ENCODE data around the gene PPAT.
"Not testable (repeated sequence)": the region's sequence is repeated elsewhere in the genome, so short reads cannot be mapped to it uniquely, and the experiment has no call there.

PPAT gene

DNA sequence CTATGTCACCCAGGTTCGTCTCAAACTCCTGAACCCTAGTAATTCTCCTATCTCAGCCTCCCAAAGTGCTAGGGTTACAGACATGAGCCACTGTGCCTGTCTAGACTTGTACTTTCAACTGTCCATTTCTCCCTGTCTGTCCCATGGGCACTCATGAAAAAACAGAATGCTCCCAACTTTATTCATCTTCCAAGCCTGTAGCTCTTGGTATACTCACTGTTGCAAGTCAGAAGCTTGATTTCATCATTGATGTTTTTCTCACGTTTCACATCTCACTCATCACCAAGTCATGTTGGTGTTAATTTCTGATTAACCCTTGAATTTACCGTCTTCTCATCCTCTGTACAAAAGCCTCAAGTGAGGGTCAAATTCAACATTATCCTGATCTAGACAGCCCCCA lies 24.7 kb upstream of the PPAT start:
- peak; percentile 45 for DNase-seq (ENCODE audit: low read depth)
- TF ChIP-seq, protein P1, sequence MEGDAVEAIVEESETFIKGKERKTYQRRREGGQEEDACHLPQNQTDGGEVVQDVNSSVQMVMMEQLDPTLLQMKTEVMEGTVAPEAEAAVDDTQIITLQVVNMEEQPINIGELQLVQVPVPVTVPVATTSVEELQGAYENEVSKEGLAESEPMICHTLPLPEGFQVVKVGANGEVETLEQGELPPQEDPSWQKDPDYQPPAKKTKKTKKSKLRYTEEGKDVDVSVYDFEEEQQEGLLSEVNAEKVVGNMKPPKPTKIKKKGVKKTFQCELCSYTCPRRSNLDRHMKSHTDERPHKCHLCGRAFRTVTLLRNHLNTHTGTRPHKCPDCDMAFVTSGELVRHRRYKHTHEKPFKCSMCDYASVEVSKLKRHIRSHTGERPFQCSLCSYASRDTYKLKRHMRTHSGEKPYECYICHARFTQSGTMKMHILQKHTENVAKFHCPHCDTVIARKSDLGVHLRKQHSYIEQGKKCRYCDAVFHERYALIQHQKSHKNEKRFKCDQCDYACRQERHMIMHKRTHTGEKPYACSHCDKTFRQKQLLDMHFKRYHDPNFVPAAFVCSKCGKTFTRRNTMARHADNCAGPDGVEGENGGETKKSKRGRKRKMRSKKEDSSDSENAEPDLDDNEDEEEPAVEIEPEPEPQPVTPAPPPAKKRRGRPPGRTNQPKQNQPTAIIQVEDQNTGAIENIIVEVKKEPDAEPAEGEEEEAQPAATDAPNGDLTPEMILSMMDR (conservative IDR thresholded peaks at IDR 0.05; ENCODE audit: low read length), result no peak
- no peak overlapping the region for H3K4me3 ChIP-seq (ENCODE audit: low read length)

GRCh38 chr4:56450342-56450741 lies 14.9 kb upstream of the PPAT start:
- no peak overlapping the region for H3K4me3 ChIP-seq (ENCODE audit: low read length)
- TF ChIP-seq, protein P1 (conservative IDR thresholded peaks at IDR 0.05; ENCODE audit: low read length), result no peak
- no peak for DNase-seq (ENCODE audit: low read depth)

DNA sequence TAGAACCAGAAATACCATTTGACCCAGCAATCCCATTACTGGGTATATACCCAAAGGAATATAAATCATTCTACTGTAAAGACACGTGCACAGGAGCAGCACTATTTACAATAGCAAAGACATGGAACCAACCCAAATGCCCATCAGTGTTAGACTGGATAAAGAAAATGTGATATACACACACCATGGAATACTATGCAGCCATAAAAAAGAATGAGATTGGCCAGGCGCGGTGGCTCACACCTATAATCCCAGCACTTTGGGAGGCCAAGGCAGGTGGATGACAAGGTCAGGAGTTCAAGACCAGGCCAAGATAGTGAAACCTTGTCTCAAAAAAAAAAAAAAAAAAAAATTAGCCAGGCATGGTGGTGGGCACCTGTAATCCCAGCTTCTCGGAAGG lies 14.1 kb upstream of the PPAT start:
- H3K4me3 ChIP-seq (ENCODE audit: low read length); DNase-seq (ENCODE audit: low read depth): not testable (repeated sequence)

DNA sequence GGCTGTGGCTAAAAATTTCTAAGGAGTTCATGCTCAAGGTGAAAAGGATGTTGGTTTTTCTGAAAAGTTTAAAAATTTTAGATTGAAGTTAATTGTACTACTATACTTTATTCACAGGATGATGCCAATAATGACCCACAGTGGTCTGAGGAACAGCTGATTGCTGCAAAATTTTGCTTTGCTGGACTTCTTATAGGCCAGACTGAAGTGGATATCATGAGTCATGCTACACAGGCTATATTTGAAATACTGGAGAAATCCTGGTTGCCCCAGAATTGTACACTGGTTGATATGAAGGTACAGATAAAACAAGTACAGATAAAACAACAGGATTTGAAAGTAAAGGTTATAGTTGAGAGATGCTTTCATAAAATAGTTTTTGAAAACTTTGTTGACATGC lies 12.9 kb upstream of the PPAT start:
- no peak overlapping the region for H3K4me3 ChIP-seq (ENCODE audit: low read length)
- TF ChIP-seq, protein P1 (conservative IDR thresholded peaks at IDR 0.05; ENCODE audit: low read length), result no peak
- DNase-seq (ENCODE audit: low read depth), result no peak

DNA sequence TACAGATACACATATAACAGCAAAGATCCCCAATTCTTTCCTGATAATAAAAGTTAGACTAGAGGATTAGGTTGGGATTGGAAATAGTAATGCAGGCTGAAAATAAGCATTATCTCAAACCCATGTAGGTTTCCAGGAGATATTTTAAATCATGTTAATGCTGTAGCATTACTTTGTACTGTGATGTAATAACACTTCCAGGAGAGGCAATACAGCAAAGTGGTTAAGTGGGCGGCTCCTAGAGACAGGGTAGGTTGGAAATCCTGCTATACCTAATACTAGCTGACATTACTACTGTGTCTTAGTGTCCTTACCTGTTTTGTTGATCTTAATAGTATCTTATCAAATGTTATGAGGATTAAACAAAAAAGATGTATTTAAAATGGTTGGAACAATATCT lies 10.3 kb upstream of the PPAT start:
- TF ChIP-seq, protein P1 (conservative IDR thresholded peaks at IDR 0.05; ENCODE audit: low read length), result no peak
- no peak overlapping the region for H3K4me3 ChIP-seq (ENCODE audit: low read length)
- no peak for DNase-seq (ENCODE audit: low read depth)

- no peak for DNase-seq (ENCODE audit: low read depth)
- H3K4me3 ChIP-seq (ENCODE audit: low read length), result no peak overlapping the region
- TF ChIP-seq, protein P1 (conservative IDR thresholded peaks at IDR 0.05; ENCODE audit: low read length), result no peak
Observed at GRCh38 chr4:56444719-56445118, 9.3 kb upstream of the PPAT start.

DNA sequence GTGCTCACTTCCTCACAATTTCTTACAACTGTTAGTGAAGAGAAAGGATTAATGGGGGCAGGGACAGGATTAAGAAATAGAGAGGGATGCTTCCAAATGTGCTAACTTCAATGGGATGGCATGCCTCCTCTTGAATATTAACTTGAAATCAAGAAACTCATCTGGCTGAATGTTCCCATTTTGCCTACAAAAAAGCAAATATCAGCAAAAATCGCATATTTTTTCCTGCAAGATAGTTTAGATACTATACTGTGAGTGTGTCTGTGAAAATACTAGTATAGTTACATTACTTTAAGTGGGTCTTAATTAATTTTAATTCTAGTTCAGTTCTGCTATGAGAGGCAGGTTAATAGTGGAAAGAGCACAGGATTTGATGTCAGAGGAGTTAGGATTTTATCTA lies 5.6 kb upstream of the PPAT start:
- H3K4me3 ChIP-seq (ENCODE audit: low read length), result no peak overlapping the region
- TF ChIP-seq, protein P1 (conservative IDR thresholded peaks at IDR 0.05; ENCODE audit: low read length), result no peak
- peak; percentile 21 for DNase-seq (ENCODE audit: low read depth)

DNA sequence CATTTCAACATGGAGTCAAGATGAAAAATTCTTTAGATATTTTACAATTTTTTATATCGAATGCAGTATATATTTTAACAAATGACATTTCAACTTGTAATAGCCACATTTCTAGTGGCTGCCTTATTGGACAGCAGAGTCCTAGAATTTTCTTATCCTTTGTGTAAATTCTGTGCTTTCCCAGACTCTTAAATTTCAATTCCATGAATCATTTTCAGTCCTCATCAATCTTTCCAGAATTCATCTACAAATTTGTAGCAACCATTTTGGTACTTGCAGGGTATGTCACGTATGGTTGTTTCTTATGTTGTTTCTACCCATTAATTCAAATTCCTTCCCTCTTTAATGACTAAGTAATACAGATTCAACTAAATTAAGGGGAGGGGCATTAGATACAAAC lies 3.4 kb upstream of the PPAT start:
- TF ChIP-seq, protein P1 (conservative IDR thresholded peaks at IDR 0.05; ENCODE audit: low read length), result no peak
- no peak for DNase-seq (ENCODE audit: low read depth)
- no peak overlapping the region for H3K4me3 ChIP-seq (ENCODE audit: low read length)

All from AG10803 (cell line).